HCT116 (cell line): ENCODE data around the gene CDC37L1.

Experiments used
- CEBPB ChIP-seq: IDR thresholded peaks from 2 replicates; pipeline ENCODE4 v1.6.1; 2012; ENCODE audit warnings: low read depth
- CTCF ChIP-seq, 3 experiments: fragments of 200-600 bp in 1 of 3; sonication (generic) in 1 of 3; IDR thresholded peaks in 2 of 3; conservative IDR thresholded peaks in 1 of 3; 2 replicates each; pipeline ENCODE4 v1.5.1; 2012 to 2017; ENCODE audit warnings: low read depth in 2 of 3, low read length in 2 of 3, antibody characterized with exemption in 1 of 3, borderline replicate concordance in 1 of 3, control low read depth in 1 of 3, mild to moderate bottlenecking in 1 of 3, mixed read lengths in 1 of 3, mixed run types in 1 of 3, moderate library complexity in 1 of 3; ENCODE audit not compliant: insufficient read depth in 1 of 3
- EZH2 ChIP-seq: fragments of 200-600 bp; sonication (generic); IDR thresholded peaks from 2 replicates; pipeline ENCODE4 v1.6.1; 2017; ENCODE audit warnings: antibody characterized with exemption, mixed run types
- EZH2phosphoT487 ChIP-seq: fragments of 200-600 bp; IDR thresholded peaks from 2 replicates; pipeline ENCODE4 v1.6.1; 2018; ENCODE audit warnings: antibody characterized with exemption, borderline replicate concordance
- POLR2AphosphoS5 ChIP-seq: IDR thresholded peaks from 2 replicates; pipeline ENCODE4 v1.6.1; 2011; ENCODE audit warnings: mild to moderate bottlenecking, low read depth, low read length, moderate library complexity
- RAD21 ChIP-seq: IDR thresholded peaks from 2 replicates; pipeline ENCODE4 v1.6.1; 2012; ENCODE audit warnings: low read depth, mild to moderate bottlenecking
- REST ChIP-seq: IDR thresholded peaks from 2 replicates; pipeline ENCODE4 v1.6.1; 2012; ENCODE audit warnings: low read depth
- SIN3A ChIP-seq: IDR thresholded peaks from 2 replicates; pipeline ENCODE4 v1.6.1; 2012; ENCODE audit warnings: low read depth
- YY1 ChIP-seq: IDR thresholded peaks from 2 replicates; pipeline ENCODE4 v1.6.1; 2011; ENCODE audit warnings: low read length, low read depth, moderate library complexity, mild to moderate bottlenecking; ENCODE audit not compliant: insufficient replicate concordance; ENCODE audit errors: extremely low read depth

GRCh38 chr9:4680750-4681149 is 1.4 kb downstream of the CDC37L1 start:
- TF ChIP-seq CTCF (IDR thresholded peaks at IDR 0.05 in 2 of 3, conservative IDR thresholded peaks at IDR 0.05 in 1 of 3; ENCODE audit: borderline replicate concordance in 1 of 3, insufficient read depth in 1 of 3, low read depth in 2 of 3, low read length in 2 of 3) = no peak
- no peak for TF ChIP-seq RAD21
- no peak for TF ChIP-seq POLR2AphosphoS5
- TF ChIP-seq YY1 = no peak
- TF ChIP-seq EZH2phosphoT487 = no peak
- TF ChIP-seq CEBPB = no peak
- TF ChIP-seq REST = no peak
- no peak for TF ChIP-seq EZH2
- TF ChIP-seq SIN3A = no peak
